Activated CD4-positive, alpha-beta T cell treated with anti-CD3 and anti-CD28 coated beads, Interleukin-2, amount 10 ng/mL, durations not matched to agents 7 days and 5 days (primary cell): ENCODE results near the gene NUMBL. TPM values are rescaled to one million over a fixed set of nuclear protein-coding genes. Genes with fewer than 3 reads are reported as not detected.
"Not testable (repeated sequence)": the region's sequence is repeated elsewhere in the genome, so short reads cannot be mapped to it uniquely, and the experiment has no call there.

Experiments
- CTCF ChIA-PET: fragments of 350-600 bp; sonication (Branson Sonifier 250); formaldehyde crosslinking; loops from one replicate; lab custom pipeline; 2021; ENCODE audit warnings: antibody characterized with exemption; lab: Charles Lee
- POLR2A ChIA-PET: fragments of 350-600 bp; sonication (Branson Sonifier 250); formaldehyde crosslinking; loops from one replicate; lab custom pipeline; 2021; ENCODE audit warnings: antibody characterized with exemption; lab: Charles Lee
- DNase-seq: peaks from one replicate; pipeline ENCODE4 v3.0.0-alpha.2; 2020
- H3K27ac Mint-ChIP-seq: one replicate; pipeline ENCODE4 v1.8.0; 2021; ENCODE audit warnings: mild to moderate bottlenecking, moderate library complexity, mixed read lengths
- H3K27me3 Mint-ChIP-seq: one replicate; pipeline ENCODE4 v1.8.0; 2021; ENCODE audit warnings: mixed read lengths
- H3K36me3 Mint-ChIP-seq: one replicate; pipeline ENCODE4 v1.8.0; 2021; ENCODE audit warnings: low read depth, mixed read lengths
- H3K4me1 Mint-ChIP-seq: one replicate; pipeline ENCODE4 v1.8.0; 2021; ENCODE audit warnings: mixed read lengths
- H3K4me3 Mint-ChIP-seq: one replicate; pipeline ENCODE4 v1.8.0; 2021; ENCODE audit warnings: mild to moderate bottlenecking, moderate library complexity, mixed read lengths
- H3K9me3 Mint-ChIP-seq: one replicate; pipeline ENCODE4 v1.8.0; 2021; ENCODE audit warnings: mixed read lengths
- total RNA-seq, 2 experiments: library from RNA; stranded (reverse); gene quantifications; one replicate each; pipeline ENCODE4 v1.2.3, GENCODE V29; 2021

Gene NUMBL
- total RNA-seq = 1 to 10 TPM; 5.7 to 7.3 TPM

DNA sequence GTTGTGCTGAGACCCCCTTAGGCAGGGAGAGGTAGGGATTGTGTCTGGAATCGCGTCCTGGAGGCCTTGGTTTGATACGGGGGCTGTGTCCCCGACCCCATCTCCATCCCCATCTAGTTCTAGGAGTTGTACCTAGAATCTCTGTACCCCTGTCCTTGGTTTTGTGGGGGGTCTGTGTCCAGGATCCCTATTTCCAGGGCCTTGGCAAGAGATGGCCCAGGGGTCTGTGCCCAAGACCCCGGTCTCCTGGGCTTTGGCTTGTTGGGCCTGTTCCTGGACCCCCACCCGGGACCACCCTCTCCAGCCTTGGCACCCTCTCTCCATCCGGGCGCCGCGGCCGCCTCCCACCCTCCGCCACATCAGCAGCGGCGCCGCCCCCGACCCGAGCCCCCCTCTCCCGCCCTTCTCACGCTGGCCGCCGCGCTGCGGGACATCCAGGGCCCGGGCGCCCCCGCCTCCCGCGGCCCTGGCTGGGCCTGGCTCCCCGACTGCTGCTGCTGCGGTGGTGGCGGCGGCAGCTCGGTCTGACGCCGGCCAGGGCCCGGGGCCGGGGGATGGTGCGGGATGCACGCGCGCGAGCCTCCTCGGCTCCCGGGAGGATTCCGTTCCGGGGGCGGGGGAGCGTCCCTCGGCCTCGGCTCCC is at the start of gene NUMBL:
Gene NUMBL (minus strand): TSS at position 602 of the 643 bp plus-strand sequence. CDS start 168 bp downstream, at position 434.
- Mint-ChIP-seq H3K27ac (peak within 1 kb of the TSS; percentile 94), H3K9me3 (no peaks in the 10 kb centered on the region), H3K4me1 (peaks cover 3% of the 10 kb centered on the region), H3K36me3 (peaks cover 1% of the 10 kb centered on the region), H3K27me3 (no peaks in the 10 kb centered on the region), H3K4me3 (peak within 1 kb of the TSS; percentile 83)
- CTCF ChIA-PET = interaction anchor here (0.9 kb wide), 1 partner anchor 55 kb away, joined by 3 read pairs; no protein-coding TSS in a partner anchor
- POLR2A ChIA-PET = no interaction called here
- no peak for DNase-seq

DNA sequence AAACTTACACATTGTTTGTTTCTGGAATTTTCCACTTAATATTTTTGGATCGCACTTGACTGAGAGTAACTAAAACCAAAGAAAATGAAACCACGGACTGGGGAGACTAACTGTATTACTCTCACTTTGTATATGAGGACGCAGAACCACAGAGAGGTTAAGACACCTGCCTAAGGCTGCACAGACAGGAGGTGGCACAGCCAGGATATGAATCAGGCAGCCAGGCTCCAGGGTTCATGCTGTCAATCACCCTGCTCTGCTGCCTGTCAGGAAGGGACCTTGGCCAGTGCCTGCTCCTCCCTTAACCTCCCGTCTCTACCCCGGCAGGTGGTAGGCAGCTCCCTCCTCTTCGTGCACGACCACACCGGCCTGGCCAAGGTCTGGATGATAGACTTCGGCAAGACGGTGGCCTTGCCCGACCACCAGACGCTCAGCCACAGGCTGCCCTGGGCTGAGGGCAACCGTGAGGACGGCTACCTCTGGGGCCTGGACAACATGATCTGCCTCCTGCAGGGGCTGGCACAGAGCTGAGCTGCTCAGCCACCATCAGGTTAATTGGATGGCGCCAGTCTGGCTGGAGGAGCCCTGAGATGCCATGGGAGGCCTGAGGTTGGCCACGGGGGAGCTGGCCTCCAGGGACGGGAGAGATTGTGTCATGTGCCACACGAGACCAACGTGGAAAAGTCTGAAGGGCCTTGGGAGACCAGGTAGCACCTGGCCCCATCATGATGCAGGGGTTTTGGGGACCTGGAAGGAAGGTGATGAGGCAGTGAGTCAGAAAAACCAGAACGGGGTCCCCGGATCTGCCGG is 48.8 kb upstream of the NUMBL start:
- Mint-ChIP-seq H3K27me3 (no peaks in the 10 kb centered on the region), H3K4me1 (peaks cover 5% of the 10 kb centered on the region), H3K4me3 (no peak overlapping the region), H3K9me3 (no peaks in the 10 kb centered on the region), H3K27ac (no peak overlapping the region), H3K36me3 (peaks cover 14% of the 10 kb centered on the region)
- no peak for DNase-seq
- POLR2A ChIA-PET = interaction anchor here (0.6 kb wide), 1 partner anchor 59 kb away, joined by 4 read pairs; no protein-coding TSS in a partner anchor
- CTCF ChIA-PET = interaction anchor here (1.0 kb wide), 1 partner anchor 15 kb away, joined by 3 read pairs; no protein-coding TSS in a partner anchor

DNA sequence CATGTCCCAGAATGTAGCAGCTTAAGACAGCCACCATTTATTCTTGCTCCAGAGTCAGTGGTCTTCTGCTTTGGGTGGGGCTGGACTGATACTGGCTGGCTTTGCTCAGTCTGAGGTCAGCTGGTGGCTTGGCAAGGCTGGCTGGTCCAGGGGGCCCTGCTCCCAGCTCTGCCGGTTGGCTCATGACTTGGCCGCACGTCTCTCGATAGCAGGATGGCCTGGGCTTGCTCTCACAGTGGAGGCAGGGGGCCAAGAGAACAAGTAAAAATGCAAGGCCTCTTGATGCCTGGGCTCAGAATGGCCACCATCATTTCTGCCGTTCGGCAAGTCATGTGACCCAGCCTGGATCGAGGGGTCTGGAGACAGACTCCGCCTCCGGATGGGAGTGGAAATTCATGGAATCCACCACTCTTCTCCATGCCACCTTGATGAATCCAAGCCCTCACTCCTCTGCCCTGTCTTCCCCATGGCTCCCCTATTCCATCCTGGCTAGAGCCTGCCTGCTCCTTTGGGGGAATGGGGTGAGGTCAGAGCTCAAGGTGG is 46.7 kb upstream of the NUMBL start:
- no peak for DNase-seq
- POLR2A ChIA-PET = no interaction called here
- Mint-ChIP-seq H3K27me3 (no peaks in the 10 kb centered on the region), H3K36me3 (peaks cover 22% of the 10 kb centered on the region), H3K27ac (no peak overlapping the region), H3K4me3 (no peak overlapping the region), H3K9me3 (no peaks in the 10 kb centered on the region), H3K4me1 (peaks cover 5% of the 10 kb centered on the region)
- CTCF ChIA-PET = interaction anchor here (1.6 kb wide), 1 partner anchor 40 kb away, joined by 4 read pairs; the partner anchor contains the start of gene RAB4B

DNA sequence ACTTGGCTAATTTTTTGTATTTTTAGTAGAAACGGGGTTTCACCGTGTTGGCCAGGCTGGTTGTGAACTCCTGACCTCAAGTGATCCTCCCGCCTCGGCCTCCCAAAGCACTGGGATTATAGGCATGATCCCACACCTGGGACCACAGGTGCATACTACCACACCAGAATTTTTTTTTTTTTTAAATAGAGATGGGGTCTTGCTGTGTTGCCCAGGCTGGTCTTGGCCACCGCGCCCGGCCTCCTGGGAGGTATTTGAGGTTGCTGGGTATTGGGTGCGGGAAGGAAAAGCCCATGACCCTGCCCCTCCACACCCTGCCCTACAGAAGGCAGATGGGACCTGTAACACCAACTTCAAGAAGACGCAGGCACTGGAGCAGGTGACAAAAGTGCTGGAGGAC is 46.2 kb upstream of the NUMBL start:
- H3K4me3 Mint-ChIP-seq = no peak overlapping the region
- H3K9me3 Mint-ChIP-seq = no peaks in the 10 kb centered on the region
- H3K27me3 Mint-ChIP-seq = no peaks in the 10 kb centered on the region
- peaks cover 22% of the 10 kb centered on the region for H3K36me3 Mint-ChIP-seq
- POLR2A ChIA-PET = no interaction called here
- peaks cover 5% of the 10 kb centered on the region for H3K4me1 Mint-ChIP-seq
- no peak overlapping the region for H3K27ac Mint-ChIP-seq
- CTCF ChIA-PET = interaction anchor here (0.6 to 1.1 kb wide), 2 partner anchors 11 to 14 kb away, joined by 3 to 4 read pairs; partner anchors contain the start of gene ACTMAP
- DNase-seq = no peak

DNA sequence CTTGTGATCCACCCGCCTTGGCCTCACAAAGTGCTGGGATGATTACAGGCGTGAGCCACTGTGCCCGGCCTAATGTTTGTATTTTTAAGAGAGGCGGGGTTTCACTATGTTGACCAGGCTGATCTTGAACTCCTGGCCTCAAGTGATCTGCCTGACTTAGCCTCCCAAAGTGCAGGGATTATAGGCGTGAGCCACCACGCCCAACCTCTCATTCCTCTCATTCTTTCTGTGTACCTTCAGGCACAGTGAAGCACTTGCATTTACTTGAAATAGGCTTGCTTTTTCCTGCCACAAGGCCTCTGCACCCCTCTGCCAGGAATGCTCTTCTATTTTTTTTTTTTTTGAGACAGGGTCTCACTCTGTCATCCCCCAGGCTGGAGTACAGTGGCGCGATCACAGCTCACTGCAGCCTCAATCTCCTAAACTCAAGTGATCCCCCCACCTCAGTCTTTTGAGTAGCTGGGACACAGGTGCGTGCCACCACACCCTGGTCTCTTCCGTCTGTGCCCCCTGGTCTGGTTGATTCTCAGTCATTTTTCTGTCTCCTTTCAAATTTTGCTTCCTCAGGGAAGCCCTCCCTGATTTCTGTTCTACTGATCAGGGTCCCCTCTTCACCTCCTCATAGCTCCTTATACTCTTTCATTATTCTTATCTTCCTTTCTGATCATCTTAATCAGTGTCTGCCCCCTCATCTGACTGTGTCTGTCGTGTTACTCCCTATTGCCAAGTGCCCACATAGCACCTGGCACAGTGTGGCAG is 44.7 kb upstream of the NUMBL start:
- Mint-ChIP-seq H3K4me3 (no peak overlapping the region), H3K27ac (no peak overlapping the region), H3K27me3 (no peaks in the 10 kb centered on the region), H3K4me1 (peaks cover 5% of the 10 kb centered on the region), H3K9me3 (no peaks in the 10 kb centered on the region), H3K36me3 (peaks cover 32% of the 10 kb centered on the region)
- CTCF ChIA-PET = interaction anchor here (1.8 kb wide), 1 partner anchor 8 kb away, joined by 10 read pairs; no protein-coding TSS in a partner anchor
- POLR2A ChIA-PET = no interaction called here
- no peak for DNase-seq

DNA sequence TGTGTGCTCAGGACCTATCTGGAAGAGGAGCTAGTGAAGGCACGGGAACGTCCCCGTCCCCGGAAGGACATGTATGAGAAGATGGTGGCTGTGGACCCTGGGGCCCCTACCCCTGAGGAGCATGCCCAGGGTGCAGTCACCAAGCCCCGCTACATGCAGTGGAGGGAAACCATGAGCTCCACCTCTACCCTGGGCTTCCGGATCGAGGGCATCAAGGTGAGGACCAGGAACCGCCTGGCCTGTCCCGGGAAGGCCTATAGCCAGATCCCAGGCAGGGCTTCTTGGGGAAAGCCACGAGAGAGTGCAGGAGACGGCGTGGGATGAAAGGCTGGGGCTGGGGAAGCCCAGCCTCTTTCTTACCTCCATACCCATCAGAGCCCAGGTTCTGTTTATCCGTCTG is 42.7 kb upstream of the NUMBL start:
- no peaks in the 10 kb centered on the region for H3K9me3 Mint-ChIP-seq
- H3K4me1 Mint-ChIP-seq = no peaks in the 10 kb centered on the region
- POLR2A ChIA-PET = no interaction called here
- H3K36me3 Mint-ChIP-seq = peaks cover 36% of the 10 kb centered on the region
- DNase-seq = no peak
- CTCF ChIA-PET = interaction anchor here (1.8 kb wide), 1 partner anchor 10 kb away, joined by 10 read pairs; no protein-coding TSS in a partner anchor
- peak overlapping the region; percentile 13 for H3K27ac Mint-ChIP-seq
- no peak overlapping the region for H3K4me3 Mint-ChIP-seq
- no peaks in the 10 kb centered on the region for H3K27me3 Mint-ChIP-seq

DNA sequence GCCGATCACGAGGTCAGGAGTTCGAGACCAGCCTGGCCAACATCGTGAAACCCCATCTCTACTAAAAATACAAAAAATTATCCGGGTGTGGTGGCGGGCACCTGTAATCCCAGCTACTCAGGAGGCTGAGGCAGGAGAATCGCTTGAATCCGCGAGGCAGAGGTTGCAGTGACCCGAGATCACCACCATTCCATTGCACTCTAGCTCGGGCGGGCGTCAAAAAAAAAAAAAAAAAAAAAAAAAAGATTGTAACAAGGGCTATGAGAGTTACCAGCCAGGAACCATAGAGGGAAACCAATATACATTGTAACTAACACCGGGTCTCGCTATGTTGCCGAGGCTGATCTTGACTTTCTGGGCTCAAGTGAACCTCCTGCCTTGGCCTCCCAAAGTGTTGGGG is 41.9 kb upstream of the NUMBL start:
- H3K9me3 Mint-ChIP-seq, H3K27ac Mint-ChIP-seq, CTCF ChIA-PET, H3K4me1 Mint-ChIP-seq, POLR2A ChIA-PET, DNase-seq, H3K27me3 Mint-ChIP-seq, H3K4me3 Mint-ChIP-seq: not testable (repeated sequence)
- H3K36me3 Mint-ChIP-seq = peaks cover 33% of the 10 kb centered on the region

DNA sequence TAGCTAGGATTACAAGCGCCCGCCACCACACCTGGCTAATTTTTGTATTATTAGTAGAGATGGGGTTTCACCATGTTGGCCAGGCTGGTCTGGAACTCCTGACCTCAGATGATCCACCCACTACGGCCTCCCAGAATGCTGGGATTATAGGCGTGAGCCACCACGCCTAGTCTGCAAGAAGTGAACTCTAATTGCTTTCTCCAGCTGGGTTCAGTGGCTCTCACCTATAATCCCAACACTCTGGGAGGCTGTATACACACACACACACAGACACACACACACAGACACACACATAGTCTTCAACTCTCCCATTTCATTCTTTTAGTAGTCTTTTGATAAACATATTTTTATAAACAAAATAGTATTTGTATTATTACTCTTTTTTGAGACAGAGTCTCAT is 39.6 kb upstream of the NUMBL start:
- CTCF ChIA-PET = interaction anchor here (0.5 to 1.5 kb wide), 4 partner anchors 13 to 398 kb away, joined by 3 read pairs; partner anchors contain the start of genes COQ8B and ITPKC
- H3K9me3 Mint-ChIP-seq, POLR2A ChIA-PET, DNase-seq, H3K27ac Mint-ChIP-seq, H3K4me1 Mint-ChIP-seq, H3K27me3 Mint-ChIP-seq, H3K4me3 Mint-ChIP-seq: not testable (repeated sequence)
- peaks cover 38% of the 10 kb centered on the region for H3K36me3 Mint-ChIP-seq

DNA sequence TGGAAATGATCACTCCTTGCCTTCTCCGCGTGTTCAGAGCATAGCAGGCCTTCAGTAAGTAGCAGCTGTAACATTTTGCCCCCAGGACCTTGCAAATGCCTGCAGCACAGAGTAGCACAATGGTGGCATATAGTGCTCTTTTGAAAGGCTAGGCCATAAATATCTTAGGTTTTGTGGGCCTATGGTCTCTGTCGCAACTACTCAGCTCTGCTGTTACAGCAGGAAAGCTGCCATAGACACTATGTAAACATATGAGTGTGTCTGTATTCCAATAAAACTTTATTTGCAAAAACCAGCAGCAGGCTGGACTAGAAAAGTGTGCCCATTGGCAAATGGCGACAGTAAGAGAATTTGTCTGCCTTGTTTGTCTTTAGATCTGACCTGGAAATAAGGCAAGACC is 35.8 kb upstream of the NUMBL start:
- H3K27me3 Mint-ChIP-seq = no peaks in the 10 kb centered on the region
- CTCF ChIA-PET = interaction anchor here (0.6 to 2.3 kb wide), 4 partner anchors 8 to 90 kb away, joined by 4 to 9 read pairs (median 6); no protein-coding TSS in a partner anchor
- peaks cover 12% of the 10 kb centered on the region for H3K4me1 Mint-ChIP-seq
- no peak overlapping the region for H3K27ac Mint-ChIP-seq
- H3K36me3 Mint-ChIP-seq = peaks cover 45% of the 10 kb centered on the region
- POLR2A ChIA-PET = no interaction called here
- DNase-seq = no peak
- no peak overlapping the region for H3K4me3 Mint-ChIP-seq
- H3K9me3 Mint-ChIP-seq = no peaks in the 10 kb centered on the region

DNA sequence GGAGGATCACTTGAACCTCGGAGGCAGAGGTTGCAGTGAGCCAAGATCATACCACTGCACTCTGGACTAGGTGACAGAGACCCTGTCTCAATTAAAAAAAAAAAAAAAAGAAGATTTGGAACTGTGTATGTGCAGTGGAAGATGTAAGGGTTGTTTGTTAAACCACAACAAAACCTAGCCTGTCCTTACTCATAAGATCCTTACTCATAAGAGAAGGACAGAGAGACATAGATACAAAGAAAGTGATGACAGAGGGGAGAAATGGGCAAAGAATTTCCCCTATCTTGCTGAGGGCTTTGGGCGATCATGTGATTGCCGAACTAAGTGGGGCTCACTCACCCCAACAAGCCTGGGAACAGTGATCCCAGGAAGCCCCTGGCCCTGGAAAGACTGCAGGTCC is 34.4 kb upstream of the NUMBL start:
- H3K36me3 Mint-ChIP-seq = peaks cover 44% of the 10 kb centered on the region
- peaks cover 25% of the 10 kb centered on the region for H3K4me1 Mint-ChIP-seq
- H3K9me3 Mint-ChIP-seq = no peaks in the 10 kb centered on the region
- H3K4me3 Mint-ChIP-seq = no peak overlapping the region
- CTCF ChIA-PET = interaction anchor here (0.7 kb wide), 1 partner anchor 9 kb away, joined by 3 read pairs; no protein-coding TSS in a partner anchor
- H3K27me3 Mint-ChIP-seq = no peaks in the 10 kb centered on the region
- no peak overlapping the region for H3K27ac Mint-ChIP-seq
- no peak for DNase-seq
- POLR2A ChIA-PET = no interaction called here

DNA sequence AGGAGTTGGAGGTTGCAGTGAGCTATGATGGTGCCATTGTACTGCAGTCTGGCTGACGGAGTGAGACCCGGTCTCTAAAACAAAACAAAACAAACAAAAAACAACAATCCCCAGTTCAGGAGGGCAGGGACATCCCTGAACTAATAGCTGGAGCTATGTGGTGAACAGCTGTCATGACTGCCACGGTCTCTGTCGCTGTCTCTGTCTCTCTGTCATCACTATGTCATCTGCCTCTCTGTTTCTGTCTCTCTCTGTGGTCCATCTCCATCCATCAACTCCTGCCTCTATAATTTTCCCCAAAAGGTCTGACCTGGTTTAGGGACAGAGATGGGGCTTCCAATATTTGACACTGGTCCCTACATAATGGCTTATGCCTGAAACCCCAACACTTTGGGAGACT is 33.9 kb upstream of the NUMBL start:
- H3K36me3 Mint-ChIP-seq = peaks cover 44% of the 10 kb centered on the region
- H3K4me3 Mint-ChIP-seq = no peak overlapping the region
- no peak for DNase-seq
- no peaks in the 10 kb centered on the region for H3K9me3 Mint-ChIP-seq
- peaks cover 30% of the 10 kb centered on the region for H3K4me1 Mint-ChIP-seq
- no peaks in the 10 kb centered on the region for H3K27me3 Mint-ChIP-seq
- ChIA-PET POLR2A (no interaction called here), CTCF (interaction anchor here (1.3 kb wide), 1 partner anchor 83 kb away, joined by 3 read pairs; no protein-coding TSS in a partner anchor)
- peak overlapping the region; percentile 73 for H3K27ac Mint-ChIP-seq

DNA sequence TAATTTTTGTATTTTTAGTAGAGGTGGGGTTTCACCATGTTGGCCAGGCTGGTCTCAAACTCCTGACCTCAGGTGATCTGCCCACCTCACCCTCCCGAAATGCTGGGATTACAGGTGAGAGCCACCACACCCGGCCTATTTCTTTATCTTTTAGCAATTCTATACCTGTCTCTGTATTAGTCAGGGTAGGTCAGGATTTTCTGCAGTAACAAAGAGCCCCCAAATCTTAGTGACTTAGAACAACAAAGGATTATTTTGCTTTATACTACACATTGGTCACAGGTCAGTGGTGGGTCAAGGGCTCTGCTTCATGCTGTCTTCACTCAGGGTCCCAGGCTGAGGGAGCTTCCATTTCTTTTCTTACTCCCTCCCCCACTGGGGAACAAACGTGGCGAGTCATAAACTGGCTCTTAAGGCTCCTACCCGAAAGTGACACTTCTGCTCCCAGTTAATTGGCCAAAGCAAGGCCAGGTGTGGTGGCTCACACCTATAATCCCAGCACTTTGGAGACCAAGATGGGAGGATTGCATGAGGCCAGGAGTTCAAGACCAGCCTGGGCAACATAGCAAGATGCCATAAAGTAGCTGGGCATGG is 33.3 kb upstream of the NUMBL start:
- no peak overlapping the region for H3K4me3 Mint-ChIP-seq
- no peak overlapping the region for H3K27ac Mint-ChIP-seq
- H3K27me3 Mint-ChIP-seq = no peaks in the 10 kb centered on the region
- peaks cover 36% of the 10 kb centered on the region for H3K4me1 Mint-ChIP-seq
- no peaks in the 10 kb centered on the region for H3K9me3 Mint-ChIP-seq
- DNase-seq = no peak
- ChIA-PET POLR2A (no interaction called here), CTCF (interaction anchor here (0.6 to 1.3 kb wide), 2 partner anchors 83 to 435 kb away, joined by 3 read pairs; no protein-coding TSS in a partner anchor)
- H3K36me3 Mint-ChIP-seq = peaks cover 40% of the 10 kb centered on the region
